Measurements from ENCODE around the gene RFPL2.

GRCh38 chr22:32211011-32211410 is 6.1 kb upstream of the RFPL2 start:
- TF ChIP-seq POLR2A (IDR thresholded peaks at IDR 0.05) (no peak), CTCF (IDR thresholded peaks at IDR 0.05) (no peak)

All from heart left ventricle (tissue), 13 donors.